ENCODE measurements around the gene NRDC.
"Not testable (repeated sequence)": the region's sequence is repeated elsewhere in the genome, so short reads cannot be mapped to it uniquely, and the experiment has no call there.

Gene NRDC

GRCh38 chr1:51906306-51907078 is 28.0 kb upstream of the NRDC start:
- DNase-seq (ENCODE audit: insufficient read length, low spot score) (no peak), FAIRE-seq (no peak)
- TF ChIP-seq CTCF (IDR thresholded peaks at IDR 0.05; ENCODE audit: insufficient read depth, missing control alignments): no peak

- FAIRE-seq (no peak), DNase-seq (ENCODE audit: insufficient read length, low spot score) (no peak)
- no peak for TF ChIP-seq CTCF (IDR thresholded peaks at IDR 0.05; ENCODE audit: insufficient read depth, missing control alignments)
Measured at GRCh38 chr1:51902456-51902855, 23.9 kb upstream of the NRDC start.

- TF ChIP-seq CTCF (IDR thresholded peaks at IDR 0.05; ENCODE audit: insufficient read depth, missing control alignments): no peak
- FAIRE-seq (no peak), DNase-seq (ENCODE audit: insufficient read length, low spot score) (no peak)
Measured at GRCh38 chr1:51901151-51901550, 22.6 kb upstream of the NRDC start.

GRCh38 chr1:51899022-51899421 is 20.5 kb upstream of the NRDC start:
- no peak for DNase-seq (ENCODE audit: insufficient read length, low spot score)
- no peak for TF ChIP-seq CTCF (IDR thresholded peaks at IDR 0.05; ENCODE audit: insufficient read depth, missing control alignments)
- no peak for FAIRE-seq

- FAIRE-seq: no peak
- TF ChIP-seq CTCF (IDR thresholded peaks at IDR 0.05; ENCODE audit: insufficient read depth, missing control alignments): no peak
- no peak for DNase-seq (ENCODE audit: insufficient read length, low spot score)
Measured at GRCh38 chr1:51898090-51898734, 19.7 kb upstream of the NRDC start.

- FAIRE-seq (no peak), DNase-seq (ENCODE audit: insufficient read length, low spot score) (no peak)
- no peak for TF ChIP-seq CTCF (IDR thresholded peaks at IDR 0.05; ENCODE audit: insufficient read depth, missing control alignments)
Measured at GRCh38 chr1:51897699-51898031, 19.1 kb upstream of the NRDC start.

GRCh38 chr1:51894748-51895147 is 16.2 kb upstream of the NRDC start:
- FAIRE-seq; DNase-seq (ENCODE audit: insufficient read length, low spot score): not testable (repeated sequence)

Data from D721Med (cell line).